ENCODE measurements around the gene SAMM50. TPM values are rescaled to one million over a fixed set of nuclear protein-coding genes. Genes with fewer than 3 reads are reported as not detected.

SAMM50 gene
- total RNA-seq, 3 donors from 2014 or later = 37.7 to 52.0 (median 48.0) TPM

- ATAC-seq (no peak), DNase-seq (no peak)
- intact Hi-C loops (cut with DNase I, micrococcal nuclease) = no loop called here
- no peak for TF ChIP-seq CTCF (IDR thresholded peaks at IDR 0.05)
- Histone ChIP-seq H3K4me1 (ENCODE audit: low read depth) (no peaks in the 10 kb centered on the region), H3K4me3 (no peak overlapping the region), H3K36me3 (ENCODE audit: low read depth) (peaks cover 32% of the 10 kb centered on the region), H3K9me3 (no peaks in the 10 kb centered on the region)
Measured at GRCh38 chr22:43968614-43969013, 13.4 kb downstream of the SAMM50 start.

- DNase-seq = no peak
- intact Hi-C loops (cut with DNase I, micrococcal nuclease) = no loop called here
- peaks cover 33% of the 10 kb centered on the region for H3K36me3 ChIP-seq (ENCODE audit: low read depth)
- no peak for TF ChIP-seq CTCF (IDR thresholded peaks at IDR 0.05)
- H3K9me3 ChIP-seq = no peaks in the 10 kb centered on the region
- H3K4me1 ChIP-seq (ENCODE audit: low read depth) = no peaks in the 10 kb centered on the region
- no peak for ATAC-seq
- no peak overlapping the region for H3K4me3 ChIP-seq
Measured at GRCh38 chr22:43969021-43969878, 14.0 kb downstream of the SAMM50 start.

GRCh38 chr22:43969989-43970755 lies 14.9 kb downstream of the SAMM50 start:
- TF ChIP-seq CTCF (IDR thresholded peaks at IDR 0.05) = no peak
- intact Hi-C loops (cut with DNase I, micrococcal nuclease) = no loop called here
- ATAC-seq = peak; percentile 61
- no peak for DNase-seq
- H3K4me3 ChIP-seq = no peak overlapping the region
- H3K36me3 ChIP-seq (ENCODE audit: low read depth) = peaks cover 30% of the 10 kb centered on the region
- no peaks in the 10 kb centered on the region for H3K4me1 ChIP-seq (ENCODE audit: low read depth)
- no peaks in the 10 kb centered on the region for H3K9me3 ChIP-seq

GRCh38 chr22:43971112-43971511 lies 15.9 kb downstream of the SAMM50 start:
- Histone ChIP-seq H3K4me3 (no peak overlapping the region), H3K9me3 (no peaks in the 10 kb centered on the region), H3K4me1 (ENCODE audit: low read depth) (no peaks in the 10 kb centered on the region), H3K36me3 (ENCODE audit: low read depth) (peaks cover 24% of the 10 kb centered on the region)
- intact Hi-C loops (cut with DNase I, micrococcal nuclease) = no loop called here
- ATAC-seq = no peak
- DNase-seq = no peak
- TF ChIP-seq CTCF (IDR thresholded peaks at IDR 0.05) = no peak

GRCh38 chr22:43972931-43973462 lies 17.8 kb downstream of the SAMM50 start:
- no peaks in the 10 kb centered on the region for H3K9me3 ChIP-seq
- intact Hi-C loops (cut with DNase I, micrococcal nuclease) = no loop called here
- H3K36me3 ChIP-seq (ENCODE audit: low read depth) = peaks cover 18% of the 10 kb centered on the region
- no peaks in the 10 kb centered on the region for H3K4me1 ChIP-seq (ENCODE audit: low read depth)
- ATAC-seq (no peak), DNase-seq (no peak)
- TF ChIP-seq CTCF (IDR thresholded peaks at IDR 0.05) = no peak
- no peak overlapping the region for H3K4me3 ChIP-seq

Measured in mucosa of descending colon (tissue), 3 donors.